Activated naive CD4-positive, alpha-beta T cell treated with anti-CD3 and anti-CD28 coated beads, Interleukin-2, amount 10 ng/mL, durations not matched to agents 5 hours and 36 hours (primary cell): Measurements from ENCODE around the gene MEMO1. TPM values are rescaled to one million over a fixed set of nuclear protein-coding genes. Genes with fewer than 3 reads are reported as not detected.

ENCODE experiments used
- total RNA-seq, 2 experiments: library from RNA; stranded (reverse); gene quantifications; one replicate each; pipeline ENCODE4 v1.2.3, GENCODE V29; 2021

Gene MEMO1
- 10 to 100 TPM; 47.4 to 50.0 TPM for total RNA-seq

DNA sequence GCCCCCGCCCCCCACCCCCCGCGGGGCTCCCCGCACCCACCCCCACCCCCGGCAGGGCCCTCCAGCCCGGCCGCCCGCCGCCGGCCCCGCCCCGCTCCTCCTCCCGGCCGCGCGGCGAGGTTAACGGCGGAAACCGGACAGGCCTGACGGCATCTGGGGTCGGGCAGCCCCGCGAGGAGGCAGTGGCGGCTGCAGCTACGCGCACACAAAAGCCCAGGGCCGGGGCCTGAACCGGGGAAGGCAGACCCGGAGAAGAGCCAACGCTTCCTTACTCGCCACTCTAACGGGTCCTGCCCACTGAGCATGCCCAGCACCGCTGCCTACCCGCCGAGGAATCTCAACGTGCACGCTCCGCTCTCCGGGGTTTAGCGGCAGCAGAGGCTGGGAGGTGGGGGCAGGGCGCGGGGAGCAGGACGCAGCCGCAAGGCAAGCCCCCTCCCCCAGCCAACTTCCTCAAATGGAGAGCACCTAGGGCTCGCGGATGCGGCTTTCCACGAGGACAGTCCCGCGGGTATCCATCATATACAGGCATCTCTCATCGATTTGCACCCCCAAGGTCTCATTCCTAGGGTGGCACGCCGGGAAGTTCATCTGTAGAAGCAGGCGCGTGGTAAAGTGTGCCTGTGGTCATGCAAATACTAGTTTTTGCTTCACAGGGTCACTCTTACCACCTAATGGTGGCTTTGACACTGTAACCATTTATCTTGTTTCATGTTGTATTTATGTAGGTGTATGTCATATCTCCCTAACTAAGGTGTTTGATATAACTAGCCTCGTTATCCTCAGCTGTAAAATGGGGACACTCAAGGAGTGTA is at the start of gene MEMO1:
Gene MEMO1, minus strand, starts transcription at position 339 of the 815 bp plus-strand sequence. CDS start 761 bp downstream, outside the sequence.

DNA sequence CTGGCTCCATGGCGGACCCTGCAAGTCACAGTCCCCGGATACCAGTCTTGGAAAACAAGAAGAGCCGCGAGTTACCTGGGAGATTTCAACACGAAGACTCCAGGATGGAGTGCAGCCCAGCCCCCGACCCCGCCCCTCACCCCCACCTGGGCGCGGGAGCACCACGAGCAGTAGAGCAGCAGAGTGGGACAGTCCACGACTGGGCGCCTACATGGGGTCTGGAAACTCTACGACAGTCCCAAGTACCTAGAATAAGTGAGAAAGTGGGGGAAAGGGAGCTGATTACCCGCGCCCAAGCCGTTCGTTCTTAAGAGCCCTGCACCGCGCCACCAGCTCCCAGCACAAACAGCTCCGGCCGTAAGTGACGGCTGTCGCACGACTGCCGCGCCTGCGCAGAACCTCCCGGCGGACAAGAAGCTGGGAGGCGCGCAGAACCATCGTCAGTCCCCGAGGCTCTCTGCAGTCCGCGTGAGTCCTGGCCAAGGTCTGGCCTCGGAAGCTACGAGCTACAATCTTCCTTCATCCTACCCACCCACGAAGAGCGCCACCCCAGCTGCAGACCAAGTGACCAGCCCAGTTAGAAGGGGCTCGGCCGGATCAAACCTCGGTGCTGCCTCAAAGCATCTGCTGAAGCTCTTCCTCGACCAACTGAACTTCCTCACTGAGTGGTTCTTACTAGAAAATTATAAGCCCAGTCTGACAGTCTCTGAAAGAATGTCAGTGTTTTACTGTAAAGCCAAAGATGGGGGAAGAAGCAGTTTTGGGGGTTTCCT is 28.8 kb upstream of the MEMO1 start, which contains the start of gene DPY30:
Gene DPY30, minus strand, starts transcription at position 359 of the 773 bp plus-strand sequence. Its CDS starts 349 bp downstream, at position 10.

Other genes with a start within 250 kb of the MEMO1 start
- gene DPY30, start 28.8 kb upstream of the MEMO1 start, total RNA-seq: 10 to 100 TPM; 55.2 to 56.6 TPM
- 10 to 100 TPM; 18.9 to 20.7 TPM for gene SPAST, start 52.5 kb upstream of the MEMO1 start, total RNA-seq
- gene SLC30A6, start 154.9 kb upstream of the MEMO1 start, total RNA-seq: 10 to 100 TPM; 22.5 to 23.4 TPM